Measurements from ENCODE around the gene GAGE12G.
"Not testable (repeated sequence)": the region's sequence is repeated elsewhere in the genome, so short reads cannot be mapped to it uniquely, and the experiment has no call there.

GAGE12G gene

GRCh38 chrX:49570100-49570499, at the start of gene GAGE12G:
TSS of gene GAGE12G (plus strand) at chrX:49570400. CDS start at chrX:49571555, 1,155 bp downstream.
- DNase-seq, result not testable (repeated sequence)

GRCh38 chrX:49531877-49532276, 38.3 kb upstream of the GAGE12G start, which contains the start of gene GAGE12C:
TSS of gene GAGE12C (plus strand) at chrX:49532177. CDS start at chrX:49533332, 1,155 bp downstream.
- not testable (repeated sequence) for DNase-seq

- DNase-seq, result not testable (repeated sequence)
These were observed 28.8 kb upstream of the GAGE12G start, which contains the start of gene GAGE12D for GRCh38 chrX:49541433-49541832. TSS of gene GAGE12D (plus strand) at chrX:49541733. CDS start at chrX:49542888, 1,155 bp downstream.

DNA sequence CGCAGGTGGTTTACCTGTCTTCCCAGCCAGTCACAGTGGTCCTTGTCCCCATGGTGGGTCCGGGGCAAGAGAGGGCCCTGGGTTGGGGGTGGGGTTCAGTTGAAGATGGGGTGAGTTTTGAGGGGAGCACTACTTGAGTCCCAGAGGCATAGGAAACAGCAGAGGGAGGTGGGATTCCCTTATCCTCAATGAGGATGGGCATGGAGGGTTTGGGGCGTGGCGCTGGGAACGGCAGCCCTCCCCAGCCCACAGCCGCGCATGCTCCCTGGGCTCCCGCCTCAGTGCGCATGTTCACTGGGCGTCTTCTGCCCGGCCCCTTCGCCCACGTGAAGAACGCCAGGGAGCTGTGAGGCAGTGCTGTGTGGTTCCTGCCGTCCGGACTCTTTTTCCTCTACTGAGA, 19.2 kb upstream of the GAGE12G start, which contains the start of gene GAGE12E:
Gene GAGE12E, plus strand, starts transcription at position 301 of the 400 bp plus-strand sequence. CDS start 1,155 bp downstream, outside the sequence.
- DNase-seq, result not testable (repeated sequence)

DNA sequence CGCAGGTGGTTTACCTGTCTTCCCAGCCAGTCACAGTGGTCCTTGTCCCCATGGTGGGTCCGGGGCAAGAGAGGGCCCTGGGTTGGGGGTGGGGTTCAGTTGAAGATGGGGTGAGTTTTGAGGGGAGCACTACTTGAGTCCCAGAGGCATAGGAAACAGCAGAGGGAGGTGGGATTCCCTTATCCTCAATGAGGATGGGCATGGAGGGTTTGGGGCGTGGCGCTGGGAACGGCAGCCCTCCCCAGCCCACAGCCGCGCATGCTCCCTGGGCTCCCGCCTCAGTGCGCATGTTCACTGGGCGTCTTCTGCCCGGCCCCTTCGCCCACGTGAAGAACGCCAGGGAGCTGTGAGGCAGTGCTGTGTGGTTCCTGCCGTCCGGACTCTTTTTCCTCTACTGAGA, 9.7 kb upstream of the GAGE12G start, which contains the start of gene GAGE12F:
Gene GAGE12F, plus strand, starts transcription at position 301 of the 400 bp plus-strand sequence. CDS start 1,155 bp downstream, outside the sequence.
- DNase-seq, result not testable (repeated sequence)

DNA sequence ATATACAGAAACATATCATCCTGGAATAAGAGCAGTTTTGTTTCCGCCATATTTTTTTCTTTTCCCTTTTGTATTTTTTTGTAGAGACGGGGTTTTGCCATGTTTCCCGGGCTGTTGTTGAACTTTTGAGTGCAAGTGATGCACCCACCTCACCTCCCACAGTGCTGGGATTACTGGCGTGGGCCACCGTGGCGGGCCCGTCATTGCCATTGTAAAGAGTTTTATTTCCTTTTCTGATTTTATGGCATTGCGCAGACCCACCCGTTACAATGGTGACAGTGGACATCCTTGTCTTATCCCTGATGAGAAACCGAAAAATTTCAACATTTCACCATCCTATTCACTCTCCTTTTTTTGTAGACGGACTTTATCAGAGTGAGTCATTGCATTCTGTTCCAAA, 1.5 kb upstream of the GAGE12G start:
- not testable (repeated sequence) for DNase-seq

DNA sequence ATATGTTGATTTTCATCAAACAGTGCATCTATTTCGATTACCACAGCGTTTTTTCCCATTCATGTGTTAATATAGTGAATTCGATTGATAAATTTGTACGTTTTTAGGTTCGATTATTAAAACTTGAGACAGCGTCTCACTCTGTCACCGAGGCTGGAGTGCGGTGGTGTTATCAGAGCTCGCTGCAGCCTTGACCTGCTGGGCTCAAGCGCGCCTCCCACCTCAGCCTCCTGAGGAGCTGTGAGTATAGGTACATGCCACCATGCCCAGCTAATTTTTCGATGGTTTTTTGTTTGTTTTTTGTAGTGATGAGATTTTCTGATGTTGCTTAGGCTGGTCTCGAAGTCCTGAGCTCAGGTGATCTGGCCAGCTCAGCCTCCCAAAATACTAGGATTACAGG, 1.0 kb upstream of the GAGE12G start:
- DNase-seq, result not testable (repeated sequence)

DNA sequence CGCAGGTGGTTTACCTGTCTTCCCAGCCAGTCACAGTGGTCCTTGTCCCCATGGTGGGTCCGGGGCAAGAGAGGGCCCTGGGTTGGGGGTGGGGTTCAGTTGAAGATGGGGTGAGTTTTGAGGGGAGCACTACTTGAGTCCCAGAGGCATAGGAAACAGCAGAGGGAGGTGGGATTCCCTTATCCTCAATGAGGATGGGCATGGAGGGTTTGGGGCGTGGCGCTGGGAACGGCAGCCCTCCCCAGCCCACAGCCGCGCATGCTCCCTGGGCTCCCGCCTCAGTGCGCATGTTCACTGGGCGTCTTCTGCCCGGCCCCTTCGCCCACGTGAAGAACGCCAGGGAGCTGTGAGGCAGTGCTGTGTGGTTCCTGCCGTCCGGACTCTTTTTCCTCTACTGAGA, 9.4 kb downstream of the GAGE12G start, which contains the start of gene GAGE12H:
Gene GAGE12H, plus strand, starts transcription at position 301 of the 400 bp plus-strand sequence. CDS start 1,155 bp downstream, outside the sequence.
- DNase-seq, result not testable (repeated sequence)

GRCh38 chrX:49589196-49589595, 19.0 kb downstream of the GAGE12G start, which contains the start of gene GAGE2A:
TSS of gene GAGE2A (plus strand) at chrX:49589496. CDS start at chrX:49590651, 1,155 bp downstream.
- DNase-seq, result not testable (repeated sequence)

DNA sequence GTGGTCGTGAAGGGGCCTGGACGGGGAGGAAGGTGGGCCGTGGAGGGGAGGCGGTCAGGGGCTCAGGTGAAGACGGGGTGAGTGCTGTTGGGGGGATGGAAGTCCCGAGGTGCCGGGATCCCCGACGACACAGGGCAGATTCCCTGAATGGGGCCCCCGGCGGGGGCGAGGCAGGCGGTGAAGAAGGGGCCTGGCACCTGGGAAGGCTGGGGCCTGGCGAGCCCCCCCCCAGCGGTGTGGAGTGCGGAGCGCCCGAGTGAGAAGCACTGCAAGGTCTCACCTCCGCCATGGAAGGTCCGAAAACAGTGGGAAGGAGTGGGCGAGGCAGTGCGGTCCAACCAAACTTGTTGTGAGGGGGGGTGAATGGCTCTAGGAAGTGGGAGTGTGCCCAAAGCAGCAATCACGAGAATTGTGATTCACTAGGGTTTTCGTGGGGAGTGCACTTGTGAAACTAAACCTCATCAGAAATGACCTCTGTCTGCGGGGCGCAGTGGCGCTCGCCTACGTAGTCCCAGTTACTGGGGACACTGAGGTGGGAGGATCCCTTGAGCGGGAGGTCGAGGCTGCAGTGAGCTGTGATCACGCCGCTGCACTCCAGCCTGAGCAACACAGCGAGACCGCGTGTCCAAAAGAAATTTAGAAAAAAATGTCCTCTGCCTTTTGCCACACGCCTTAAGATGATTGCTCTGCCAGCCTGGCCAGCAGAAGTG, 19.7 kb downstream of the GAGE12G start:
- not testable (repeated sequence) for DNase-seq

DNA sequence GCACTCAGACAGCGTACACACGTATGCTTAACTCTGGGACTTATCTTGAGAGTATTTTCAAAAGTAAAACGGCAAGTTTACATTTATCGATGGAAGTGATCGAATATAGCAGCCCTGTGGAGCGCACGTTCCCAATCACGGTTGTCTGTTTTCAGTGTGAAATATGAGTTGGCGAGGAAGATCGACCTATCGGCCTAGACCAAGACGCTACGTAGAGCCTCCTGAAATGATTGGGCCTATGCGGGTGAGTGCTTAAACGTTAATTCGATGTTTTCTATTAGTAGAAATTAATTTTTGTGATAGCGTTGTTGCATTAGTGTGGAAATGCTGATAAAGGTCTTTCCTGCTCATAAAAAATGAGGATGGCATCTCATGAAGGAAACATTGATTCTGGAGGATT, 20.3 kb downstream of the GAGE12G start:
- not testable (repeated sequence) for DNase-seq

DNA sequence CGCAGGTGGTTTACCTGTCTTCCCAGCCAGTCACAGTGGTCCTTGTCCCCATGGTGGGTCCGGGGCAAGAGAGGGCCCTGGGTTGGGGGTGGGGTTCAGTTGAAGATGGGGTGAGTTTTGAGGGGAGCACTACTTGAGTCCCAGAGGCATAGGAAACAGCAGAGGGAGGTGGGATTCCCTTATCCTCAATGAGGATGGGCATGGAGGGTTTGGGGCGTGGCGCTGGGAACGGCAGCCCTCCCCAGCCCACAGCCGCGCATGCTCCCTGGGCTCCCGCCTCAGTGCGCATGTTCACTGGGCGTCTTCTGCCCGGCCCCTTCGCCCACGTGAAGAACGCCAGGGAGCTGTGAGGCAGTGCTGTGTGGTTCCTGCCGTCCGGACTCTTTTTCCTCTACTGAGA, 28.5 kb downstream of the GAGE12G start, which contains the start of gene GAGE1:
Gene GAGE1, plus strand, starts transcription at position 301 of the 400 bp plus-strand sequence. CDS start 1,155 bp downstream, outside the sequence.
- DNase-seq, result not testable (repeated sequence)

DNA sequence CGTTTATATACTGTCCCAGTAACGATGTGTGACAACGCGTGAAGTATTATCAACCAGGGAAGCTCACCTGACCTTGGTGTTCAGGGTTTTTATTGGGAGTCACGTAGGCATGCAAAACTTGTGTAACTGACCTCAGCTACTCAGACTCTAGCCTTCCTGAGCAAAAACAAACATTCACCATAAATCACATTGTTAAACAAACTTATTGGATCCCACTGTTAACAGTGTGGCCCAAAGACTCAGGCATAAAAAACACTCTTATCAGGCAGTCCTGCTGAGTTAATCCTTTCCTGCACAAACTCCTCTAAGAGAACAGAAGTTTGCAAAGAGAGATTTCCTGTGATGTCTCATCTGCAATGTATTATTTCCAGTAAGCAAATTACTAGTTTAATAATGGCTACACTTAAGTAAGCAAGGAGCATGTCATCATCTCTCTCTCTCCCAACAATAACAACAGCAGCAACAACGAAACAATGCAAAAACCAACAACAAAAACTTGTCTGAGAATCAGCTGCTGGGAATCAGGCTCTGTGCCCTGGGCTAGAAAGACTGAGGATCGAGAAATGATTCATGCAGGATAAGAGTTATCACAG, 40.6 kb downstream of the GAGE12G start:
- DNase-seq, result no peak

GRCh38 chrX:49618574-49618973, 48.4 kb downstream of the GAGE12G start:
- no peak for DNase-seq

Measured in fibroblast of skin of right biceps (primary cell).